Brain pericyte (primary cell): Measurements from ENCODE around the gene XPNPEP3.

Experiments
- DNase-seq: peaks from one replicate; pipeline ENCODE4 v3.0.0-alpha.2; 2012; ENCODE audit warnings: low read depth, low spot score

XPNPEP3 gene

GRCh38 chr22:40939202-40939601 lies 82.3 kb downstream of the XPNPEP3 start:
- no peak for DNase-seq

- DNase-seq = peak; percentile 94
These were observed 94.2 kb downstream of the XPNPEP3 start, which contains the start of gene RBX1 for GRCh38 chr22:40950962-40951794. Gene RBX1 (plus strand): TSS chr22:40951378. CDS start chr22:40951399, 21 bp downstream.

GRCh38 chr22:40951795-40952605 lies 95.1 kb downstream of the XPNPEP3 start:
- peak; percentile 4 for DNase-seq

- no peak for DNase-seq
These were observed 96.5 kb downstream of the XPNPEP3 start for GRCh38 chr22:40953471-40953870.

GRCh38 chr22:40954113-40954512 lies 97.2 kb downstream of the XPNPEP3 start:
- no peak for DNase-seq

GRCh38 chr22:40955571-40955970 lies 98.6 kb downstream of the XPNPEP3 start:
- no peak for DNase-seq

GRCh38 chr22:40957601-40958000 lies 100.7 kb downstream of the XPNPEP3 start:
- no peak for DNase-seq

- DNase-seq = no peak
These were observed 101.4 kb downstream of the XPNPEP3 start for GRCh38 chr22:40958299-40958698.

- DNase-seq = no peak
These were observed 103.2 kb downstream of the XPNPEP3 start for GRCh38 chr22:40960145-40960544.

- no peak for DNase-seq
These were observed 109.2 kb downstream of the XPNPEP3 start for GRCh38 chr22:40965936-40966725.

GRCh38 chr22:40966726-40967085 lies 109.8 kb downstream of the XPNPEP3 start:
- no peak for DNase-seq

GRCh38 chr22:40967111-40967760 lies 110.3 kb downstream of the XPNPEP3 start:
- no peak for DNase-seq

- no peak for DNase-seq
These were observed 115.6 kb downstream of the XPNPEP3 start for GRCh38 chr22:40972587-40972986.

GRCh38 chr22:40973144-40973543 lies 116.2 kb downstream of the XPNPEP3 start:
- no peak for DNase-seq

- no peak for DNase-seq
These were observed 118.4 kb downstream of the XPNPEP3 start for GRCh38 chr22:40975366-40975765.

GRCh38 chr22:40976866-40977700 lies 120.1 kb downstream of the XPNPEP3 start:
- no peak for DNase-seq

- no peak for DNase-seq
These were observed 122.2 kb downstream of the XPNPEP3 start for GRCh38 chr22:40979198-40979597.

- DNase-seq = no peak
These were observed 122.9 kb downstream of the XPNPEP3 start for GRCh38 chr22:40979871-40980270.
